H1 (cell line): ENCODE data around the gene RPUSD2.

ENCODE experiments used
- CTCF ChIP-seq, 3 experiments: IDR thresholded peaks; 1 replicate in 2 of 3; 2 replicates in 1 of 3; pipeline versions ENCODE4 v1.5.1 to v1.6.1; 2011; ENCODE audit warnings: low read length in 3 of 3, mild to moderate bottlenecking in 3 of 3, inconsistent platforms in 2 of 3, low read depth in 1 of 3, moderate library complexity in 1 of 3; ENCODE audit not compliant: insufficient read depth in 1 of 3; ENCODE audit errors: control extremely low read depth in 1 of 3
- EP300 ChIP-seq, 2 experiments: IDR thresholded peaks; 1 replicate in 1 of 2; 2 replicates in 1 of 2; pipeline ENCODE4 v1.6.1; 2011 to 2012; ENCODE audit warnings: low read depth in 2 of 2, low read length in 2 of 2, mild to moderate bottlenecking in 2 of 2, borderline replicate concordance in 1 of 2, inconsistent platforms in 1 of 2, moderate library complexity in 1 of 2
- EZH2 ChIP-seq: fragments of 200-600 bp; sonication (generic); IDR thresholded peaks from 2 replicates; pipeline ENCODE4 v1.7.1; 2012; ENCODE audit warnings: low read depth, mild to moderate bottlenecking, moderate library complexity, low read length, inconsistent platforms; ENCODE audit not compliant: severe bottlenecking
- RAD21 ChIP-seq, 2 experiments: IDR thresholded peaks in 1 of 2; conservative IDR thresholded peaks in 1 of 2; 2 replicates each; pipeline ENCODE4 v1.6.1; 2011; ENCODE audit warnings: low read depth in 2 of 2, low read length in 2 of 2, improper control_type of control experiment in 1 of 2, inconsistent platforms in 1 of 2, mild to moderate bottlenecking in 1 of 2, moderate library complexity in 1 of 2

GRCh38 chr15:40597024-40597423 is 27.9 kb downstream of the RPUSD2 start:
- TF ChIP-seq CTCF (IDR thresholded peaks at IDR 0.05; ENCODE audit: control extremely low read depth in 1 of 3, insufficient read depth in 1 of 3, low read depth in 1 of 3, low read length in 3 of 3) (no peak), EP300 (IDR thresholded peaks at IDR 0.05; ENCODE audit: borderline replicate concordance in 1 of 2, low read depth in 2 of 2, low read length in 2 of 2) (no peak), RAD21 (IDR thresholded peaks at IDR 0.05 in 1 of 2, conservative IDR thresholded peaks at IDR 0.05 in 1 of 2; ENCODE audit: low read depth in 2 of 2, low read length in 2 of 2) (no peak), EZH2 (no peak)
